Uterus (tissue), 4 donors: ENCODE measurements around the gene LMNTD1. TPM values are rescaled to one million over a fixed set of nuclear protein-coding genes. Genes with fewer than 3 reads are reported as not detected.

ENCODE experiments used
- DNase-seq, 2 donors: peaks; one replicate each; pipeline ENCODE4 v3.0.0-alpha.2; 2019 to 2020
- H3K27ac ChIP-seq, 2 donors: fragments of 200-600 bp; sonication (generic); 1 replicate in 1 of 2; 2 replicates in 1 of 2; pipeline ENCODE4 v1.5.1; 2016 to 2018
- H3K27me3 ChIP-seq, 2 donors: fragments of 200-600 bp; sonication (generic); one replicate each; pipeline ENCODE4 v1.5.1; 2018 to 2019; ENCODE audit warnings: control low read depth in 1 of 2
- H3K36me3 ChIP-seq, 2 donors: fragments of 200-600 bp; sonication (generic); one replicate each; pipeline ENCODE4 v1.5.1; 2019; ENCODE audit warnings: control low read depth in 1 of 2
- H3K4me1 ChIP-seq, 2 donors: fragments of 200-600 bp; sonication (generic); one replicate each; pipeline ENCODE4 v1.5.1; 2018 to 2019; ENCODE audit warnings: control low read depth in 1 of 2
- H3K4me3 ChIP-seq, 2 donors: fragments of 200-600 bp; sonication (generic); 1 replicate in 1 of 2; 2 replicates in 1 of 2; pipeline ENCODE4 v1.5.1; 2018 to 2019; ENCODE audit warnings: mild to moderate bottlenecking in 1 of 2
- H3K9me3 ChIP-seq, 2 donors: fragments of 200-600 bp; sonication (generic); one replicate each; pipeline ENCODE4 v1.5.1; 2019; ENCODE audit warnings: control low read depth in 1 of 2
- CTCF ChIP-seq, 4 experiments: fragments of 200-600 bp in 2 of 4; fragments of 450-650 bp in 2 of 4; sonication (generic) in 2 of 4; IDR thresholded peaks; one replicate each; pipeline ENCODE4 v1.5.1; 2016 to 2019; ENCODE audit warnings: antibody characterized with exemption in 4 of 4, mild to moderate bottlenecking in 2 of 4, moderate library complexity in 1 of 4
- POLR2A ChIP-seq, 2 donors: fragments of 450-650 bp; IDR thresholded peaks; one replicate each; pipeline ENCODE4 v1.6.1; 2016; ENCODE audit warnings: antibody characterized with exemption in 2 of 2, mild to moderate bottlenecking in 1 of 2, moderate library complexity in 1 of 2
- intact Hi-C: fragments of 100-400 bp; cut with DNase I; formaldehyde crosslinking; loops from one replicate; pipeline ENCODE4 v1.15.1; 2023; ENCODE audit warnings: low total_unique reads
- total RNA-seq, 4 donors: library from RNA; depleted of rRNA in 3 of 4; stranded (reverse); fragments of >200 nt in 3 of 4; gene quantifications; one replicate each; pipeline versions ENCODE4 v1.1.0 to v1.2.4, GENCODE V29; 2014 to 2023
- donor health status: DM: yes; HTN: yes; CAD: no.

The LMNTD1 gene
- total RNA-seq, 4 donors from 2014 or later = 6.6 TPM; not detected in 3

- intact Hi-C loops = no loop called here
- DNase-seq = no peak
- Histone ChIP-seq H3K9me3 (no peaks in the 10 kb centered on the region), H3K4me1 (no peaks in the 10 kb centered on the region), H3K27ac (no peak overlapping the region), H3K27me3 (no peaks in the 10 kb centered on the region), H3K4me3 (no peak overlapping the region), H3K36me3 (no peaks in the 10 kb centered on the region)
- TF ChIP-seq POLR2A (IDR thresholded peaks at IDR 0.05) (no peak), CTCF (IDR thresholded peaks at IDR 0.05) (no peak)
Observed at GRCh38 chr12:25502118-25502517, 51.0 kb downstream of the LMNTD1 start.

GRCh38 chr12:25501549-25501948 is 51.5 kb downstream of the LMNTD1 start:
- TF ChIP-seq POLR2A (IDR thresholded peaks at IDR 0.05) (no peak), CTCF (IDR thresholded peaks at IDR 0.05) (no peak)
- no peaks in the 10 kb centered on the region for H3K4me1 ChIP-seq
- H3K36me3 ChIP-seq = no peaks in the 10 kb centered on the region
- no peak for DNase-seq
- no peak overlapping the region for H3K27ac ChIP-seq
- no peak overlapping the region for H3K4me3 ChIP-seq
- intact Hi-C loops = no loop called here
- no peaks in the 10 kb centered on the region for H3K9me3 ChIP-seq
- no peaks in the 10 kb centered on the region for H3K27me3 ChIP-seq

GRCh38 chr12:25500651-25501050 is 52.4 kb downstream of the LMNTD1 start:
- no peak for TF ChIP-seq POLR2A (IDR thresholded peaks at IDR 0.05)
- TF ChIP-seq CTCF (IDR thresholded peaks at IDR 0.05) = no peak
- no peak overlapping the region for H3K4me3 ChIP-seq
- DNase-seq = no peak
- no peaks in the 10 kb centered on the region for H3K36me3 ChIP-seq
- no peaks in the 10 kb centered on the region for H3K9me3 ChIP-seq
- intact Hi-C loops = no loop called here
- no peaks in the 10 kb centered on the region for H3K4me1 ChIP-seq
- no peak overlapping the region for H3K27ac ChIP-seq
- H3K27me3 ChIP-seq = no peaks in the 10 kb centered on the region

- Histone ChIP-seq H3K36me3 (no peaks in the 10 kb centered on the region), H3K4me1 (no peaks in the 10 kb centered on the region), H3K27ac (no peak overlapping the region), H3K27me3 (no peaks in the 10 kb centered on the region), H3K4me3 (no peak overlapping the region), H3K9me3 (no peaks in the 10 kb centered on the region)
- no peak for TF ChIP-seq POLR2A (IDR thresholded peaks at IDR 0.05)
- intact Hi-C loops = no loop called here
- DNase-seq = no peak
Observed at GRCh38 chr12:25497021-25497420, 56.1 kb downstream of the LMNTD1 start.

- intact Hi-C loops = no loop called here
- TF ChIP-seq CTCF (IDR thresholded peaks at IDR 0.05) (no peak), POLR2A (IDR thresholded peaks at IDR 0.05) (no peak)
Observed at GRCh38 chr12:25496098-25496587, 56.9 kb downstream of the LMNTD1 start.

More at GRCh38 chr12:25496098-25496587, 56.9 kb downstream of the LMNTD1 start:
- no peak overlapping the region for H3K4me3 ChIP-seq
- DNase-seq = no peak
- no peaks in the 10 kb centered on the region for H3K36me3 ChIP-seq
- H3K9me3 ChIP-seq = no peaks in the 10 kb centered on the region
- no peaks in the 10 kb centered on the region for H3K4me1 ChIP-seq
- no peak overlapping the region for H3K27ac ChIP-seq
- no peaks in the 10 kb centered on the region for H3K27me3 ChIP-seq
